Gastroesophageal sphincter (tissue), 4 donors: ENCODE results near the gene CDK16. TPM values are rescaled to one million over a fixed set of nuclear protein-coding genes. Genes with fewer than 3 reads are reported as not detected.
"Not testable (repeated sequence)": the region's sequence is repeated elsewhere in the genome, so short reads cannot be mapped to it uniquely, and the experiment has no call there.

Experiments used
- ATAC-seq: fragments of 150-250 bp; one replicate; pipeline ENCODE4 v1.9.1; 2016; ENCODE audit warnings: mild to moderate bottlenecking, moderate library complexity
- H3K27ac ChIP-seq, 4 donors: fragments of 200-600 bp; sonication (generic) in 3 of 4; 1 replicate in 3 of 4; 2 replicates in 1 of 4; pipeline ENCODE4 v1.5.1; 2016 to 2019
- H3K27me3 ChIP-seq: fragments of 200-600 bp; sonication (generic); one replicate; pipeline ENCODE4 v1.5.1; 2019
- H3K36me3 ChIP-seq, 2 donors: fragments of 200-600 bp; sonication (generic); one replicate each; pipeline ENCODE4 v1.5.1; 2019; ENCODE audit warnings: control low read depth in 1 of 2
- H3K4me1 ChIP-seq, 3 donors: fragments of 200-600 bp; sonication (generic); 1 replicate in 2 of 3; 2 replicates in 1 of 3; pipeline ENCODE4 v1.5.1; 2016 to 2019; ENCODE audit warnings: control low read depth in 2 of 3
- H3K4me3 ChIP-seq, 2 donors: fragments of 200-600 bp; sonication (generic); one replicate each; pipeline ENCODE4 v1.5.1; 2019; ENCODE audit warnings: mild to moderate bottlenecking in 1 of 2, moderate library complexity in 1 of 2
- H3K9me3 ChIP-seq, 3 donors: fragments of 200-600 bp; sonication (generic); one replicate each; pipeline ENCODE4 v1.5.1; 2017 to 2019; ENCODE audit warnings: control low read depth in 2 of 3
- CTCF ChIP-seq, 4 experiments: fragments of 200-600 bp in 2 of 4; fragments of 450-650 bp in 2 of 4; sonication (generic) in 1 of 4; IDR thresholded peaks; one replicate each; pipeline ENCODE4 v1.5.1; 2017 to 2019; ENCODE audit warnings: antibody characterized with exemption in 4 of 4, mild to moderate bottlenecking in 2 of 4, moderate library complexity in 2 of 4
- EP300 ChIP-seq: sonication (generic); formaldehyde crosslinking; IDR thresholded peaks from one replicate; pipeline ENCODE4 v1.6.1; 2017; ENCODE audit warnings: antibody characterized with exemption, mild to moderate bottlenecking
- POLR2A ChIP-seq, 2 donors: fragments of 450-650 bp; IDR thresholded peaks; one replicate each; pipeline ENCODE4 v1.6.1; 2017; ENCODE audit warnings: antibody characterized with exemption in 2 of 2, mild to moderate bottlenecking in 2 of 2, moderate library complexity in 1 of 2
- POLR2AphosphoS5 ChIP-seq: sonication (generic); formaldehyde crosslinking; IDR thresholded peaks from one replicate; pipeline ENCODE4 v1.6.1; 2017; ENCODE audit warnings: antibody characterized with exemption
- WGBS, 2 donors: methylation state at CpG; one replicate each; pipeline ENCODE4 v1.1.5; 2018; ENCODE audit warnings: low coverage in 1 of 2; 5-methylcytosine and 5-hydroxymethylcytosine counted together
- total RNA-seq, 4 donors: library from RNA; depleted of rRNA; stranded (reverse); fragments of >200 nt; gene quantifications; one replicate each; pipeline ENCODE4 v1.1.0, GENCODE V29; 2016

Gene CDK16
- total RNA-seq, 4 donors from 2014 or later = 45.8 to 76.1 (median 55.6) TPM

GRCh38 chrX:47247206-47247998 is 28.9 kb downstream of the CDK16 start:
- Histone ChIP-seq H3K36me3 (peaks cover 0 to 50% of the 10 kb centered on the region in 2 donors), H3K27me3 (no peaks in the 10 kb centered on the region), H3K4me1 (no peaks in the 10 kb centered on the region), H3K27ac (no peak overlapping the region), H3K4me3 (no peak overlapping the region), H3K9me3 (no peaks in the 10 kb centered on the region)
- no peak for ATAC-seq
- TF ChIP-seq POLR2AphosphoS5 = no peak
- no peak for TF ChIP-seq POLR2A (IDR thresholded peaks at IDR 0.05)
- no peak for TF ChIP-seq CTCF (IDR thresholded peaks at IDR 0.05)
- TF ChIP-seq EP300 = no peak
- WGBS, 2 donors = 55 to 63% methylated on average over 5 to 7 of the region's 23 CpGs

- H3K36me3 ChIP-seq = peaks cover 0 to 45% of the 10 kb centered on the region in 2 donors
- H3K4me3 ChIP-seq = no peak overlapping the region
- WGBS, 2 donors = 71 to 73% methylated on average over 7 to 8 of the region's 13 CpGs
- H3K9me3 ChIP-seq = no peaks in the 10 kb centered on the region
- H3K27me3 ChIP-seq = no peaks in the 10 kb centered on the region
- no peak overlapping the region for H3K27ac ChIP-seq
- no peaks in the 10 kb centered on the region for H3K4me1 ChIP-seq
- ATAC-seq = no peak
- TF ChIP-seq POLR2A (IDR thresholded peaks at IDR 0.05) (no peak), POLR2AphosphoS5 (no peak), EP300 (no peak), CTCF (IDR thresholded peaks at IDR 0.05) (no peak)
These were observed 29.5 kb downstream of the CDK16 start for GRCh38 chrX:47247999-47248320.

GRCh38 chrX:47248576-47248975 is 30.1 kb downstream of the CDK16 start:
- H3K4me1 ChIP-seq = no peaks in the 10 kb centered on the region
- no peaks in the 10 kb centered on the region for H3K9me3 ChIP-seq
- no peaks in the 10 kb centered on the region for H3K27me3 ChIP-seq
- WGBS, 2 donors = 86% methylated on average over 2 of the region's 6 CpGs; no CpG with 5 or more reads in 1 of the 2 donors
- H3K36me3 ChIP-seq = peaks cover 0 to 38% of the 10 kb centered on the region in 2 donors
- TF ChIP-seq POLR2AphosphoS5 (no peak), CTCF (IDR thresholded peaks at IDR 0.05) (no peak), EP300 (no peak), POLR2A (IDR thresholded peaks at IDR 0.05) (no peak)
- no peak for ATAC-seq
- H3K27ac ChIP-seq = no peak overlapping the region
- no peak overlapping the region for H3K4me3 ChIP-seq

- H3K9me3 ChIP-seq = no peaks in the 10 kb centered on the region
- H3K4me3 ChIP-seq = no peak overlapping the region
- H3K4me1 ChIP-seq = no peaks in the 10 kb centered on the region
- 60 to 63% methylated on average over 2 of the region's 6 CpGs for WGBS, 2 donors
- no peaks in the 10 kb centered on the region for H3K27me3 ChIP-seq
- peaks cover 0 to 24% of the 10 kb centered on the region in 2 donors for H3K36me3 ChIP-seq
- H3K27ac ChIP-seq = no peak overlapping the region
- no peak for TF ChIP-seq POLR2AphosphoS5
- no peak for TF ChIP-seq EP300
- no peak for TF ChIP-seq CTCF (IDR thresholded peaks at IDR 0.05)
- TF ChIP-seq POLR2A (IDR thresholded peaks at IDR 0.05) = no peak
- ATAC-seq = no peak
These were observed 31.5 kb downstream of the CDK16 start for GRCh38 chrX:47250017-47250347.

- H3K27ac ChIP-seq, ATAC-seq, H3K4me3 ChIP-seq, H3K9me3 ChIP-seq, H3K4me1 ChIP-seq, H3K27me3 ChIP-seq, H3K36me3 ChIP-seq: not testable (repeated sequence)
- 78 to 82% methylated on average over 1 to 2 of the region's 12 CpGs for WGBS, 2 donors
These were observed 39.1 kb downstream of the CDK16 start for GRCh38 chrX:47257620-47258019.
